PFSK-1 (cell line): ENCODE data around the gene TMEM219.

Experiments
- FOXP2 ChIP-seq: optimal IDR thresholded peaks from 2 replicates; pipeline ENCODE3; 2011; ENCODE audit warnings: borderline replicate concordance, control low read depth, inconsistent platforms; ENCODE audit not compliant: insufficient read depth; ENCODE audit errors: extremely low read length, extremely low read depth
- POLR2AphosphoS5 ChIP-seq: IDR thresholded peaks from 2 replicates; pipeline ENCODE4 v1.6.1; 2012; ENCODE audit warnings: low read depth, mild to moderate bottlenecking, control low read depth, low read length, moderate library complexity
- SIN3A ChIP-seq: IDR thresholded peaks from 2 replicates; pipeline ENCODE4 v1.6.1; 2012; ENCODE audit warnings: mild to moderate bottlenecking, low read length, moderate library complexity, borderline replicate concordance; ENCODE audit not compliant: insufficient read depth
- TAF1 ChIP-seq: IDR thresholded peaks from 2 replicates; pipeline ENCODE4 v1.6.1; 2012; ENCODE audit warnings: low read length, control low read depth, borderline replicate concordance; ENCODE audit not compliant: insufficient read depth
- TF ChIP-seq, protein P1 (sequence below), 2 experiments: IDR thresholded peaks; 2 replicates each; pipeline versions ENCODE4 v1.6.1 to v1.8.0; 2011 to 2012; ENCODE audit warnings: low read depth in 2 of 2, low read length in 2 of 2, control low read depth in 1 of 2, inconsistent platforms in 1 of 2, mild to moderate bottlenecking in 1 of 2, moderate library complexity in 1 of 2; ENCODE audit not compliant: insufficient read depth in 1 of 2

Gene TMEM219

GRCh38 chr16:29925105-29925756 lies 36.6 kb upstream of the TMEM219 start:
- TF ChIP-seq TAF1, result no peak
- no peak for TF ChIP-seq FOXP2
- TF ChIP-seq SIN3A, result no peak
- TF ChIP-seq, protein P1, sequence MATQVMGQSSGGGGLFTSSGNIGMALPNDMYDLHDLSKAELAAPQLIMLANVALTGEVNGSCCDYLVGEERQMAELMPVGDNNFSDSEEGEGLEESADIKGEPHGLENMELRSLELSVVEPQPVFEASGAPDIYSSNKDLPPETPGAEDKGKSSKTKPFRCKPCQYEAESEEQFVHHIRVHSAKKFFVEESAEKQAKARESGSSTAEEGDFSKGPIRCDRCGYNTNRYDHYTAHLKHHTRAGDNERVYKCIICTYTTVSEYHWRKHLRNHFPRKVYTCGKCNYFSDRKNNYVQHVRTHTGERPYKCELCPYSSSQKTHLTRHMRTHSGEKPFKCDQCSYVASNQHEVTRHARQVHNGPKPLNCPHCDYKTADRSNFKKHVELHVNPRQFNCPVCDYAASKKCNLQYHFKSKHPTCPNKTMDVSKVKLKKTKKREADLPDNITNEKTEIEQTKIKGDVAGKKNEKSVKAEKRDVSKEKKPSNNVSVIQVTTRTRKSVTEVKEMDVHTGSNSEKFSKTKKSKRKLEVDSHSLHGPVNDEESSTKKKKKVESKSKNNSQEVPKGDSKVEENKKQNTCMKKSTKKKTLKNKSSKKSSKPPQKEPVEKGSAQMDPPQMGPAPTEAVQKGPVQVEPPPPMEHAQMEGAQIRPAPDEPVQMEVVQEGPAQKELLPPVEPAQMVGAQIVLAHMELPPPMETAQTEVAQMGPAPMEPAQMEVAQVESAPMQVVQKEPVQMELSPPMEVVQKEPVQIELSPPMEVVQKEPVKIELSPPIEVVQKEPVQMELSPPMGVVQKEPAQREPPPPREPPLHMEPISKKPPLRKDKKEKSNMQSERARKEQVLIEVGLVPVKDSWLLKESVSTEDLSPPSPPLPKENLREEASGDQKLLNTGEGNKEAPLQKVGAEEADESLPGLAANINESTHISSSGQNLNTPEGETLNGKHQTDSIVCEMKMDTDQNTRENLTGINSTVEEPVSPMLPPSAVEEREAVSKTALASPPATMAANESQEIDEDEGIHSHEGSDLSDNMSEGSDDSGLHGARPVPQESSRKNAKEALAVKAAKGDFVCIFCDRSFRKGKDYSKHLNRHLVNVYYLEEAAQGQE (IDR thresholded peaks at IDR 0.05; ENCODE audit: insufficient read depth in 1 of 2, low read depth in 2 of 2, low read length in 2 of 2), result no peak
- no peak for TF ChIP-seq POLR2AphosphoS5

DNA sequence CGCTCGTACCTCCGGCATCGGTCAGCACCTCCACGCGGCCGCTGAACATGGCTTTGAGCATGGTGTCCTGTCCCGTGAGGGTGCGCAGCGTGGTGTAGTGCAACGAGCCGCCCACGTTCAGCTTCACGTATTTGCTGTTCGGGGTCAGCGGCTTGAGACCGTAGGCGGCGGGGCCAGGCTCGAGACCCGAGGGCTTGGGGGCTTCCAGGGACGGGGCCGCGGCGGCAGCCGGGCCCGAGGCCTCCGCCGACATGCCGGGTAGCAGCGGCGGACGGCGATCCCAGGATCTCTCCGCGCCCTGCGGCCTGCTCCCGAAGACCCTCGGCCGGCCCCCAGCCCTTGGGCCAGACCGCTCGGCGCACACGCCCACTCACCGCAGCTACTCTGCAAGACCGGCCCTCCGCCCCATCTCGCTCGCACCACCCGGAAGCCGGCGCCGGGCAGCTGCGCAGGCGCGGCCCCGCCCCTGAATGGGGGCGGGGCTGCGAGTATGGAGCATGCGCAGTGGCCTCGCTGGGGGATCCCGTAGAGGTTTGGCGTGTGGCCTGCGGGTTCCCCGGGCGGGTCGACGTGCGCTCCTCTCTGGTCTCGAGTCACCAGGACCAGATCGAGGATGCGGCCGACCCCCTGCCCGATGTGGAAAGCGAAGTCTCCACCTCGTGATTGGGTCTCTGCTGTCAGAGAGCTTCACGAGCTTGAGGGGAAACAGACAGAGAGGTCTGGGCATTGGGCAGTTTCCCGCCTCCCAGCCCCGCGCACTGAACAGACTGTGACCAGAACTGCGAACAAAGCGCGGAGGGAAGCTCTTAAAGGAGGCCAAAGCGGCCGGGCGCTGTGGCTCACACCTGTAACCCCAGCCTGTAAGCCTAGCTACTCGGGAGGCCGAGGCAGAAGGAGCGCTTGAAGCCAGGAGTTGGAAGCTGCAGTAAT lies 35.8 kb upstream of the TMEM219 start, which contains the start of gene KCTD13:
Gene KCTD13 (minus strand): TSS at position 446 of the 930 bp plus-strand sequence. CDS start 193 bp downstream, at position 253.
- peak; percentile 78 for TF ChIP-seq POLR2AphosphoS5
- TF ChIP-seq SIN3A, result peak; percentile 67; the same call in 1 of the 2 replicates
- TF ChIP-seq FOXP2, result peak; percentile 18
- TF ChIP-seq, protein P1 (IDR thresholded peaks at IDR 0.05; ENCODE audit: insufficient read depth in 1 of 2, low read depth in 2 of 2, low read length in 2 of 2), result no peak
- 0 out of 2 replicates have a peak, but pooled peaks have one; percentile 39 for TF ChIP-seq TAF1

- TF ChIP-seq, protein P1 (IDR thresholded peaks at IDR 0.05; ENCODE audit: insufficient read depth in 1 of 2, low read depth in 2 of 2, low read length in 2 of 2), result no peak
- TF ChIP-seq FOXP2, result no peak
- TF ChIP-seq SIN3A, result no peak
- TF ChIP-seq POLR2AphosphoS5, result no peak
- 0 out of 2 replicates have a peak, but pooled peaks have one; percentile 18 for TF ChIP-seq TAF1
These were observed 35.2 kb upstream of the TMEM219 start for GRCh38 chr16:29926711-29927052.

GRCh38 chr16:29927070-29927905 lies 34.6 kb upstream of the TMEM219 start:
- TF ChIP-seq, protein P1 (IDR thresholded peaks at IDR 0.05; ENCODE audit: insufficient read depth in 1 of 2, low read depth in 2 of 2, low read length in 2 of 2), result no peak
- TF ChIP-seq POLR2AphosphoS5 (no peak), FOXP2 (no peak), TAF1 (no peak), SIN3A (no peak)
